GM04504 (cell line): ENCODE data around the gene SCARB1.

Experiments used
- DNase-seq: peaks from one replicate; pipeline ENCODE4 v3.0.0-alpha.2; 2012; ENCODE audit warnings: low read depth

The SCARB1 gene

DNA sequence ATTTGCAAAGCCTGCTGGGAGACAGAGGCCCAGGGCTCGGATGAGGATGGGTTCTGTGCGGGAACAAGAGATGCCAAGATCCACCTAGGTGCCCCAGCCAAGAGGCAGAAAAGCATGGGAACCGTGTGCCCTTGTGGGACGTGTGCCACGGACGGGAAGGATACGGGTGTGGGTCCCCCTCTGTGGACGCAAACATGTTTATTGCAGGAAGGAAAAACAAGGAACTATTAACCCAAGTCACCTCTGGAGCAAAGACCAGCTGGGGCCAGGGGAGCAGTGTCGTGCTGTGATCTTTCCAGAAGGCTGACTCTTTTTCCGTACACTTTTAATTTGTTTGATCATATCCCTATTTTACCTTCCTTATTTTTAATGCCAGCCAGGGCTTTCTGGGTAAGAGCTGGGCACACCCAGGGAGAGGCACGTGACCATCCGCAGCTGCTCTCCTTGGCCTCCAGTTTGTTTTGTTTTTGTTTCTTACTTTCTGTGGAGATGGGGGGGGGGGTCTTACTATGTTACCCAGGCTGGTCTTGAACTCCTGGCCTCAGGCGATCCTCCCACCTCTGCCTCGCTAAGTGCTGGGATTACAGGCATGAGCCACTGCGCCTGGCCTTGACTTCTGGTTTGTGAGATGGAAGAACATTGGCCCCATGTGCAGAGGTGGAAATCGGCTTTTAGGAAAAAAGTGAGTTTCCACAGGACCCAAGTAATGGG lies 20.7 kb downstream of the SCARB1 start:
- no peak for DNase-seq

DNA sequence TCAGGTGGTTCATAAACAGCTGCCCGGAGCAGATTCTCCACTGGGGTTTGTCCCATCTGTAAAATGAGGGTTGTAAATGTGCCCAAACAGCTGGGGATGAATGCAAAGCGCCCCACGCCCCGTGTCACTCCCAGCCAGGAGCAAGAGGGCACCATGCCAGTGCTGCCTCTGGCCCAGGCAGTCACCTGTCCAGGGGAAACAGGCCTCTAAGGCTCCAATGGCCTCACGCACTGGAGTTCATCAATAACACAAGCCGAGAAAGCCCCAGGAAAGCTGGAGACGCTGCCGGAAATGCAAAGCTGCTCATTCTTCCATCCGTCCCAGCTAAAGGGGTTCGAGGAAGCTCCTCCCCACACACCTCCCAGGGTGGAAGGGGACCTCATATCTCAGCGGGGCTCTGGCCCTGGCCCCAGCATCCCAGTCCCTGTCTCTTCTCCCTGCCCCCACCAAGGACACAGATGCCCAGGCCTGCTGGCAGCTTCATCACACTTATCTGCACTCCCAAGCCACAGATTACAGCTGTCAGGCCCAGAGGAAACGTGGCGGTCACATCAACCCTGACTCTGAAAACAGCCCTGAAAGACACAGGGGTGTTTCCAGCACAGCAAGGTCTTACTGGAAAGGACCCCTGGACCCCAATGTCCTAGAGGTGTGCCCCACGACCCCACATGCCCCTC lies 21.5 kb downstream of the SCARB1 start:
- no peak for DNase-seq

DNA sequence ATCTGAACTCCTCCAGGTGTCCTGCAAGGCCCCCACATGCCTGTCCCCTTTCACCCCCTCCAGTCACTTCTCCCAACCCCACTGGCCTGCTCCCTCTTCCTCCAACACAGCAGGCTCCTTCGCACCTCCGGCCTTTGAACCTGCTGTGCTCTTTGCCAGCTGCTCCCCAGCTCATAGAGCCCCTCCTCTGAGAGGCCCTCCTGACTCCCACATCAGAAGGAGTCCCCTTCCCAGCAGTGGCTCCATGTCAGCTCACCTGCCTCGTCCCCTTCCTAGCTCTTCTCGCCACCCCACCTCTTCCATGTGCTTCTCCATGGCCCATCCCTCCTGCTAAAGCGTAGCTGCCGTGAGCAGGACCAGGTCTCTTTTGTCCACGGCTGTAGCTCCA lies 22.1 kb downstream of the SCARB1 start:
- DNase-seq = no peak

DNA sequence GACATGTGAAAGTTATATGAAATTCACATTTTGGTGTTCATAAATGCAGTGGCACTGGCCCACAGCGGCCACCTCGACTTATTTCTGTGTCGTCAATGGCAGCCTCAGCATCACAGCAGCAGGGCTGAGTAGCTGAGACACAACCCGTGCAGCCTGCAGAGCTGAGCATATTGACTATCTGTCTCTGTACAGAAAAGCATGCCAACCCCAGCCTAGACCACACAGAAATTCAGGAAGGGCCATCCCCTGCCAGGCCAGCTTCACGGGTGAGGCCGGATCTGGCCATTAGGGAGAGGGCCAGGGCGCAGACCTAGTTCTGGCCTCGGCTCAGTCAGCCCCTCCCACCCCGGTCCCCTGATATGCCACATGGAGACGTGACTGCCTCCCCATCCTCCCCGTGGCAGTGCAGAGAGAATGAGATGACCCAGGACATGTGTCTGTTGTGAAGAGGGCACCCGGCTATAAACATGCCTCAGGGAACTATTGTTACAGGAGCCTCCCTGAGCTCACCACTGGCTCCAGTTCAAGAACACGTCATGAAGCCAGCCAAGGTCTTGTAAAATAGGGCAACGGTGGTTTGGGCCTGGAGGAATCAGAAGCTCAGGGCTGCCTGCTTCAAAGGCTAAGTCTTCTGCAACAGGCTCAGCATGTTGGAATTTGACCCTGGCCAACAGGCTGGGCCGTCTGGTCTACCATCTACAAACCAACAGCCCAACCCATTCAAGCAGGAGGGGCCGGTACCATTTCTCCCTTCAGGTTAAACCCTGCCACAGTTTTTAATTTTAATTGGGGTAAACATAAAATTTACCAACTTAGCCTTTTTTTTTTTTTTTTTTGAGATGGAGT lies 25.5 kb downstream of the SCARB1 start:
- DNase-seq = peak; percentile 99

DNA sequence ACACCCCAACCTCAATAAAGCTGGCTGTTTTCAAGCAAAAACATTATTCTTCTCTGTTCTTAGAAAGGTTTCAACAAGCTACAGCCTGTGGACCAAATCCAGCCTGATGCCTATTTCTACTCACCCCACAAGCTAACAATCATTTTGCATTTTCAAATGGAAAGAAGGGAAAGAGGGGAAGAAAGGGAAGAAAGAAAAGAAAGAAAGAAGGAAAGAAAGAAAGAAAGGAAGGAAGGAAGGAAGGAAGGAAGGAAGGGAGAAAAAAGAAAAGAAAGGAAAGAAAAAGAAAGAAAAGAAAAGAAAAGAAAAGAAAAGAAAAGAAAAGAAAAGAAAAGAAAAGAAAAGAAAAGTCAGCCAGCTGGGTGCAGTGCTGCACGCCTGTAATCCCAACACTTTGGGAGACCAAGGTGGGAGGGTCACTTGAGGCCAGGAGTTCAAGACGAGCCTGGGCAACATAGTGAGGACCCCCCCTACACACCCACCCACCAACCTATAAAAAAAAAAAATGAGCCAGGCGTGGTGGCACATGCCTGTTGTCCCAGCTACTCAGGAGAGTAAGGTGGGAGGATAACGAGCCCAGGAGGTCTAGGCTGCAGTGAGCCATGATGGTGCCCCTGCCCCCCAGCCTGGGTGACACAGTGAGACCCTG lies 26.3 kb downstream of the SCARB1 start:
- no peak for DNase-seq

DNA sequence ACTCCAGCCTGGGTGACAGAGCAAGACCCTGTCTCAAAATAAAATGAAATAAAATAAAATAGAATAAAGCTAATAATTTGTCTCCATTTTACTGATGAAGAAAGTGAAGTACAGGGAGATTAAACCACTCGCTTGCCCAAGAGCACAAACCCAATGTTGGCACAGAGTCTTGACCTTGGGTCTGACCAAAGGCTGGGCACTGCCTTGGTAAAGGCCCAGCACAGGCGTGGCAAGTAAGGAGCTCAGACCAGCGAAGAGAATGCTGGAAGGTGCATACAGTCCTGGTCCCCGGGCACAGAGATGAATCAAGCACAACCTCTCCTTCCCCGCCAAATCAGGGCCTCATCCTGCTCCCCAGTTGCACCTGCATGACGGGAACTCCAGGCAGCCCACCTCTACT lies 26.9 kb downstream of the SCARB1 start:
- no peak for DNase-seq

DNA sequence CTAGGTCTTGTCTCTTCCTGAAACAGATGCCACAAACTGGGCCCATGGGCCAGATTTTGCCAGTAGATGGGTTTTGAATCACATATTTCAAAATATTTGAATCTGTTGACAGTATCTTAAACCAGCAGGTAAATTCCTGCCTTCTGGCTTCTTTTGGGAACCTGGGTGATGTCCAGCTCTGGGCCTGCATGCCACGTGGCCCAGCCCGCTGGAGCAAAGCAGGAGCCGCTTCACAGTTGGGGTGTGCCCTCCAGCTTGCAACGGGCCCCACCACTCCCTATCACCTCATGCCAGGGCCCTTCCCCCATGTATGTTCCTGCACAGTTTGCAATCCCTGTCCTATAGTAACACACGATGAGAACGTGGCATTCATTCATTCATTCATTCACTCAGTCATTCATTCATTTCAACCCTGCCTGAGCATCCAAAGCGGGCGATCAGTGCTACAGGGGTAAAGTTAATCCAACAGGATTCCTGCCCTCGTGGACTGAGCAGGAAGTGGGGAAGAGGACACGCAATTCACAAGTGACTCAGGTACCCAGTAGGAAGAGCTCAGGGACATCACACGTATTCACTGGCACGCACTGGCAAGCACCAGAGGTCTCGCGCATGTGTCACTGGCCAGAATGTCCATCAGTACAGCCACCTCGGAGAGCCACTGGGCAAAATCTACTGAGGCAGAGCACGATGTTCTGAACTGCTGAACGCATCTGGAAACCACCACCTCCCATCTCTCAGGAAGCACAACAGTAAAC lies 27.8 kb downstream of the SCARB1 start:
- DNase-seq = peak; percentile 57

DNA sequence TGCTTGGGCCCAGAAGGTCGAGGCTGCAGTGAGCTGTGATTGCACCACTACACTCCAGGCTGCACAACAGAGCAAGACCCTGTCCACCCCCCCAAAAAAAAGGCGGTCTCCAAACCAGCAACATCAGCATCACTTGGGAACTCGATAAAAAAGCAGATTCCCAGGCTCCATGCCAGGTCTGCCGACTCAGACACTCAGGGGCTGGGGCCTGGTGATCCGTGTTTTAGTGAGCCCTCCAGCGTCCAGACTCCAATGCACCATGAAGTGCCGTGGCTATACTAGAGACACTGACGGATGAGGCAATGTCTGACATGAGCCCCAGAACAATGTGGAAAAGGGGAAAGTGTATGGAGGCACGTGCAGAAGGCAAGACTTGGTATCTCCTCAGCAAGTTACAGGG lies 28.8 kb downstream of the SCARB1 start:
- DNase-seq = no peak

DNA sequence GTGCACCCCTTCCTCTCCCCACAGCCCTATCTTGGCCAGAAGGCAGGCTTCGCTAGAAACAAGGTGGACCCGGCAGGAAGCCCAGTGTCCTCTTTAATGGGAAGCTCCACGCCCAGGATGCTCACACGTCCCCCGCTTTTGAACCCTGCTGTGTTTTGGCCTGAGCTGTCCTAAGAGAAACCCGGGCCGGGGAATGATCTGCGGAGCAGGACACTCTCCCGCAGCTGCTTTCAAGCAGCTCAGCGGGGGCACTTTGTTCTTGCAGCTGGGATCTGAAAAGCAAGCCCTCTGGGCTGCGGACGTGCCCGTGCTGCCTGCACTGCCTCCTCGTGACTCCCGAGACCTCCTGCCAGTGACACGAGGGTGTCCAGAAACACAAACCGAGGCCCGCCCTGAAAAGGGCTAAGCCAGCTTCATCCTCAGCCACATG lies 30.0 kb downstream of the SCARB1 start:
- no peak for DNase-seq

DNA sequence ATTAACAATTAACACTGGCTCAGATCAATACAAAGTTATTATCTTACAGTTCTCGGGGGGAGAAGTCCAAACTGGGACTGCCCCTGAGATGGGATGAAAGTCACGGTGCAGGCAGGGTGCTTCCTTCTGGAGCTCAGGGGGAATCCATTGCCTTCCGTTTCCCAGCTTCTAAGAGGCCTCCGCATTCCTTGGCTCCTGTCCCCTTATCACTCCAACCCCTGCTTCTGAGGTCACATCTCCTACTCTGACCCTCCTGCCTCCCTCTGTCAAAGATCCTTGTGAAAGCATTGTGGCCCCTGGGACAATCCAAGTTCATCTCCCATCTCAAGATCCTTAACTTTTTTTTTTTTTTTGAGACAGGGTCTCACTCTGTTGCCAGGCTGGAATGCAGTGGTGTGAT lies 30.8 kb downstream of the SCARB1 start:
- no peak for DNase-seq

DNA sequence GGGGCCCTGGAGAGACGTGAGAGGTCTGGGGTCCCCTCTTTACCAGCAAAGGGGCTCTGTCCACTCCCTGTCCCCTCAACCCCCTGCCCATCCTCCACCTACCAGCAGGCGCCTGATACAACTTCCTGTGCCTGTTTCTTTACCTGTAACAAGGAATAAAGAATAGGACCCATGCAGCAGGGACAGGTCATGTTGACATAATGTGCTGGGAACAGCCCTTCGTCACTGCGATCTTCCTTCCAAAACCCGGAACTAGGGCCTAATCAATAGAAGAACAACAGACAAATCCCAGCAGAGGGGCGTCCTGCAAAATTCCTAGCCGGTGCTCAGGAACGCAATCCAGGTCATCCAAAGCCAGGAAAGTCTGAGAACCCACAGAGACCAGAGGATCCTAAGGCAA lies 32.1 kb downstream of the SCARB1 start:
- DNase-seq = no peak

DNA sequence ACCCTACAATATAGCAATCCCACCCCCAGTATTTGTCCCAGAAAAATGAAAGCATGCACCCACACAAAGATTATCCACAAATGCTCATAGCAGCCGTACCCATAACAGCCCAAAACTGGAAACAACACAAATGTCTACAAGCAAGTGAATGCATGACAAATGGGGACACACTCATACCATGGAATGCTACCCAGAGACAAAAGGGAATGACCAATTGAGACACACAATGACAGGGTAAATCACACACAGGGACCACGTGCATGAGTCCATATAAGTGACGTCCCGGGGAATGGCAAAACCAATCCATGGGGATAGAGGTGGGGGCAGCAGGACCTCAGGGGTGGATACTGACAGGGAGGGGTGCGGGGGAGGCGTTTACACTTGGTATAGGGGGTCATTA lies 33.4 kb downstream of the SCARB1 start:
- no peak for DNase-seq

DNA sequence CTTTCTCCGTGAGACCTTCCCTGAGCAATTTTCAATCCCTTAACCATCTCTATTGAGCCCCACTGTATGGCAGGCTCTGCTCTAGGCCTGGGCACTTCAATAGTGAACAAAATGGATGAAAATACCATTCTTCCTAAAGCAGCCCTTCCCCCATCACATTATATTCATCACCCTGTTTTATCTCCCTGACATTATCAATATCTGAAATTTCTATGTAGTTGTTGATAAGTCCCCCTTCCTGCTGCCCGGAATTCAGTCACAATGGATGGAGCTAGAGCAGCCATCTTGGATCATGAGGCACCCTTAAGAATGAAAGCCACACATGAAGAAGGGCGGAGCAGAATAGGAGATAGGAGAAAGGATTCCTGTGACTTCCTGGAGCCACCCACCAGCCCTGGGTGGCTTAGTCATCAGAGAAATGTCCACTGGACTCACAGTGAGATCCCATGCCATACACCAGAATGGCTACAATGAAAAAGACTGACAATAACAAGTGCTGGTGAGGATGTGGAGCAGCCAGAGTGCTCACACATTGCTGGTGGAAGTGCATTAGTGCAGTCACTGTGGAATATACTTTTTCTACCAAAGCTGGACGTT lies 33.9 kb downstream of the SCARB1 start:
- DNase-seq = no peak

DNA sequence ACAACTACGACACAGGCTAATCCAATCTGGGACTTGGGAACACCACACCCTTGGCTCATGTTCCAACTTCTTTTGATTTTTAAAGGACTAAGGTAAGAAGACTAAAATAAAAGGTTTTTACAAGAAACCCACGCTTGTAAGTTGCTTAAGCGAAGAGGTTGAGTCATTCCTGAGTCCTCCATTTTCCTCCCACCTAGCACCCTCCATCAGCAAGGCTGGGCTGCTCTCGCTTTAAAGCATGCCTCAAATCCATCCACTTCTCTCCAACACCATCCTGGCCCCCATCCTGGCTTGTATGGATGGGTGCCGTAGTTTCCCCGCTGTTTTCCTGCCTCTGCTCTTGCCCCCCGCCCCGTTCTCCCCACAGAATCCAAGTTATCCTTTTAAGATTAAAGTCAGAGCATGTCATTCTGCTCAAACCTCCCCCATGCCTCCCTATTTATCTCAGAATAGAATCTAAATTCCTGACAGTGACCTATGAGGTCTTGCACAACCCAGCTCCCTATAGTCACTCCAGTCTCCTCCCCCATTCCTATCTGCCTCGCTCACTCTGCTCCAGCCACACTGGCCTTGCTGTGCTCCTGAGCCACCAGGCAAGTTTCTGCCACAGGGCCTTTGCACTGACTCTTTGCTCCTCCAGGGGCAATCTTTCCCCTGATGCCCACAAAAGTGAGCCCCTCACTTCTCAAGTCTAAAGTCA lies 34.5 kb downstream of the SCARB1 start:
- DNase-seq = peak; percentile 79

DNA sequence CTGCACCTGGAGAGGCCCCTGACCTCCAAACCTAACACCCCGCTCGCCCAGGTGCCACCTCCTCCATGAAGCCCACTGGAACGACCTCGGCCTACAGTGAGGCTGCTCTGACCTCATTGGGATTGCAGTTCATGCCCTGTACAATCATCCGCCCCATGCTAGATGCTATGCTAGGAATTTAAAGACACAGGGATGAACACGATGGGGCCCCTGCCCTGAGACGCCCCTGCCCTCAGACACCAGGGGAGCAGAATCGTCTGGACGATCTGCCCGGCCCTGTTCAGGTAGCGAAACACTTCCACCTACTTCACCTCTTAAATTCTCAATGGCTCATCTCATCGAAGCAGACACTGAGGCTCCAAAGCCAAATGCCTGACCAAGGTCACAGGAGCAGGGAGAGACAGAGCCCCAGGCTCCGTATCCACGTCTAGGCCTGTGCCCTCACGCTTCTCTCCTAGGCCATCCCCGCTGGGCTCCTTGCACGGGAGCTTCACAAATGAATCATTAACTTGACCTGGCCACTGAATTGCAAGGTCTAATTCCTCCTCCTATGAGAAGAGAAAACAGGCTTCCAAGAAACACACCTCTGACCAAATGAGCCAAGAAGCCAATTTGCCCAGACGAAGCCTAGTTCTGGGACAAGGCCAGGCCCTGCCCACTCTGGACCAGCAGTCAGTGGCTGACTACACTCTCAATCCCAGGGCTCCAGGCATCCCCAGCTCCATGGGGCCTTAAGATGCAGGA lies 35.2 kb downstream of the SCARB1 start:
- peak; percentile 51 for DNase-seq

DNA sequence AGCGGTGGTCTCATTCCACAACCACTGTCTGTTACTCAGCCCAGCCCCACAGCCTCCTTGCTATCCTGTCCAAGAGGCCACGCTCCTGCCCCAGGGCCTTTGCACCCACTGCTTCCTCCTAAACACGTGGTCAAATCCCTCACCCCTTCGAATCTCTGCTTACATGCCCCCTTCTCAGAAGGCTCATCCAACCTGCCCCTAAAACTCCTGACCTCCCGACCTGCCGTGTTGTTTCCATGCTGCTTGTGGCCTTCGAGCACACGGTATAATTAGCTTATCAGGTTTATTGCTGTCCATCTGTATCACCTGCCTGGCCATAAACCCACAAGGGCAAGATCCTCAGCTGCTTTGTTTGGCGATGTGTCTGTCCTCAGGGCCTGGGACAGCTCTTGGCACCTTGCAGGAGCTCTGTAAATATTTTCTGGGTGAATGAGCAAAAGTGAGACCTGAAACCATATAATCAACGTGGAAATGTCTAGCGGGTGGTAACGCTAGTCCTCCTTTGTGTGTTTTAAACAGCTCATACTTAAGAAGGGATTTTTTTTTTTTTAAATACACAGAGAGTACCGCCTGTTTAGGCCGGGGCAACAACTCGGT lies 36.0 kb downstream of the SCARB1 start:
- no peak for DNase-seq

DNA sequence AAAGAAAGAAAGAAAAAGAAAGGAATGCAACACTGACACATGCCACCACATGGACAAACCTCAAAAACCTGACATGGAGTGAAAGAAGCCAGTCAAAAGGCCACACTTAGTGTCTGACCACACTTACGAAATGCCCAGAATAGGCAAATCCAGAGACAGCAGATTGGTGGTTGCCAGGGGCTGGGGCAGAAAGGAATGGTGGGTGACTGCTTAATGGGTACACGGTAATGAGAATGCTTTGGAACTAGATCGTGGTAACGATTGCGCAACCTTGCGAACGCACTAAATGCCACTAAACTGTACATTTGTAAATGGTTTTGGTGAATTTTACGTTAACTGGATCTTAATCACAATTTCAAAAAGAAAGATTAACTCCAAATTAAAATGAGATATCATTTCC lies 39.5 kb downstream of the SCARB1 start:
- no peak for DNase-seq

DNA sequence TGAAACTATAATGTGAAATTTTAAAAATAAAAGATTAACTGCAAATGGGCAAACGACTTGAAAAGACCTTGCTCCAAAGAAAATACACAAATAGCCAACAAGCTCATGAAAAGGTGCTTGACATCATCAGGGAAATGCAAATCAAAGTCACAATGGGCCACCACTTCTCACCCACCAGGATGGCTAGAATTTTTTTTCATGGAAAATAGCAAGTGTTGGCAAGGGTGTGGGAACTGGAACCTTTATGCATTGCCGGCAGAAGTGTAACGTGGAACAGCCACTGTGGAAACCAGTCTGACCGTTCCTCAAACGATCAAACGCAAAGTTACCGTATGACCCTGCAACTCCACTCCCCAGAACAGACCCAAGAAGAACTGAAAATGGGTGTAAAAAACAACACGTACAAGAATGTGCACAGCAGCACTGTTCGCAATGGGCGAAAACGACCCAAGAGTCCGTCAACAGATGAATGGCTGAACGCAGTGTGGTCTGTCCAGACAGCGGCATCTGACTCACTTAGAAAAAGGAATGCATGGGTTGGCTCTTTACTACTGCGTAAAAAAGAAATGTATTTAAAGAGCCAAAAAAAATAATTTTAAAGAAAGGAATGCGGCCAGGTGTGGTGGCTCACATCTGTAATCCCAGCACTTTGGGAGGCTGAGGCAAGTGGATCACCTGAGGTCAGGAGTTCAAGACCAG lies 40.2 kb downstream of the SCARB1 start:
- no peak for DNase-seq

DNA sequence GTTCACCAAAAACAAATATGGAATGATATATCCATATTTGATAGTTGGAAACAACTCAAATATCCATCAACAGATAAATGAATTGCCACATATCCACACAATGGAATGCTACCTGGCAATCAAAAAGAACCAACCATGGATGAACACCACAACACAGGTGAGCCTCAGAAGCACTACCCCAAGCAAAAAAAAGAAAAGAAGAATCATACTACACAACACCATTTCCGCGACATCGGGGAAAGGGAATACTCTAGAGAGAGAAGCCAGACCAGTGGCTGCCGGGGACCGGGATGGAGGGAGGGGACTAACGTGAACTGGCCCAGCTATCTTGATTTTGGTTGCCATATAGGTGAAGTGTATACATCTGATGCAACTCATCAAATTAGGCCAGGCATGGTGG lies 41.4 kb downstream of the SCARB1 start:
- no peak for DNase-seq
